HCT116 (cell line): ENCODE measurements around the gene FGD4. TPM values are rescaled to one million over a fixed set of nuclear protein-coding genes. Genes with fewer than 3 reads are reported as not detected.

ENCODE experiments used
- ATAC-seq: fragments of 200-7000 bp; cut with Tn5 transposase; 2 replicates; pipeline ENCODE4 v1.9.1; 2020; ENCODE audit warnings: mild to moderate bottlenecking, moderate library complexity
- BruUV-seq: library from RNA; stranded (reverse); fragments of 400-500 nt; replicated peaks from 2 replicates; lab custom pipeline; 2021; lab: Mats Ljungman, UMichigan
- CTCF ChIA-PET: fragments of 300-600 bp; sonication (Branson Sonifier 250); formaldehyde crosslinking; loops from one replicate; lab custom pipeline; 2021; ENCODE audit warnings: antibody characterized with exemption; lab: Charles Lee
- POLR2A ChIA-PET: fragments of 300-600, 350-600 bp; sonication (Branson Sonifier 250); formaldehyde crosslinking; loops from one replicate; lab custom pipeline; 2021; ENCODE audit warnings: antibody characterized with exemption; lab: Charles Lee
- RAD21 ChIA-PET, 2 experiments: fragments of 300-600 bp; sonication (Branson Sonifier 250); formaldehyde crosslinking; loops; one replicate each; lab custom pipeline; 2023; ENCODE audit warnings: low total read pairs in 2 of 2; ENCODE audit not compliant: uncharacterized antibody in 2 of 2, unreplicated experiment in 2 of 2, low non-redundant PET in 1 of 2; lab: Charles Lee
- DNase-seq: peaks from one replicate; pipeline ENCODE4 v3.0.0-alpha.2; 2010; ENCODE audit warnings: low read depth, low spot score
- H2AFZ ChIP-seq: fragments of 200-600 bp; shearing (Covaris generic), sonication (generic); 2 replicates; pipeline ENCODE4 v1.6.1; 2017; ENCODE audit warnings: low read depth, mixed run types, mixed read lengths, antibody characterized with exemption, low read length; ENCODE audit not compliant: poor library complexity, severe bottlenecking
- H3K27ac ChIP-seq: 2 replicates; pipeline ENCODE4 v1.5.1; 2012; ENCODE audit warnings: low read depth, low read length
- H3K27me3 ChIP-seq: fragments of 200-600 bp; sonication (generic); 2 replicates; pipeline ENCODE4 v1.6.1; 2016; ENCODE audit warnings: mixed run types, low read length, mixed read lengths; ENCODE audit not compliant: insufficient read depth
- H3K36me3 ChIP-seq, 2 experiments: fragments of 200-500 bp in 1 of 2; fragments of 200-600 bp in 1 of 2; sonication (Bioruptor generic) in 1 of 2; sonication (generic) in 1 of 2; 2 replicates each; pipeline versions ENCODE4 v1.5.1 to v1.6.1; 2014 to 2016; ENCODE audit warnings: low read length in 2 of 2, inconsistent platforms in 1 of 2, mixed read lengths in 1 of 2, mixed run types in 1 of 2; ENCODE audit not compliant: insufficient read depth in 2 of 2, control insufficient read depth in 1 of 2
- H3K4me1 ChIP-seq, 2 experiments: fragments of 200-600 bp in 1 of 2; sonication (generic) in 1 of 2; 2 replicates each; pipeline versions ENCODE4 v1.5.1 to v1.6.1; 2012 to 2017; ENCODE audit warnings: low read length in 2 of 2, inconsistent platforms in 1 of 2, mild to moderate bottlenecking in 1 of 2, mixed read lengths in 1 of 2, mixed run types in 1 of 2, moderate library complexity in 1 of 2; ENCODE audit not compliant: insufficient read depth in 2 of 2, control insufficient read depth in 1 of 2
- H3K4me2 ChIP-seq: fragments of 200-600 bp; sonication (generic); 2 replicates; pipeline ENCODE4 v1.6.1; 2017; ENCODE audit warnings: mixed run types, low read length, mixed read lengths
- H3K4me3 ChIP-seq, 2 experiments: fragments of 200-600 bp in 1 of 2; sonication (generic) in 1 of 2; replicated peaks in 1 of 2; 2 replicates each; pipeline ENCODE4 v1.5.1; 2011 to 2016; ENCODE audit warnings: low read length in 2 of 2, control low read depth in 1 of 2, low read depth in 1 of 2, mild to moderate bottlenecking in 1 of 2, mixed read lengths in 1 of 2, mixed run types in 1 of 2
- H3K79me2 ChIP-seq: fragments of 200-600 bp; sonication (generic); 2 replicates; pipeline ENCODE4 v1.6.1; 2017; ENCODE audit warnings: mild to moderate bottlenecking, mixed run types, low read length, moderate library complexity, mixed read lengths; ENCODE audit not compliant: insufficient read depth
- H3K9ac ChIP-seq: fragments of 200-600 bp; sonication (generic); 2 replicates; pipeline ENCODE4 v1.6.1; 2016; ENCODE audit warnings: low read length, mixed read lengths
- H3K9me2 ChIP-seq: fragments of 200-600 bp; sonication (generic), shearing (Covaris generic); 2 replicates; pipeline ENCODE4 v1.6.1; 2017; ENCODE audit warnings: mixed run types, mild to moderate bottlenecking, moderate library complexity; ENCODE audit not compliant: insufficient read depth
- H3K9me3 ChIP-seq, 2 experiments: fragments of 200-500 bp in 1 of 2; fragments of 200-600 bp in 1 of 2; sonication (Bioruptor generic) in 1 of 2; sonication (generic) in 1 of 2; 2 replicates each; pipeline ENCODE4 v1.6.1; 2014 to 2017; ENCODE audit warnings: low read length in 2 of 2, mixed read lengths in 2 of 2, inconsistent platforms in 1 of 2, low read depth in 1 of 2, mild to moderate bottlenecking in 1 of 2, mixed run types in 1 of 2, moderate library complexity in 1 of 2; ENCODE audit not compliant: control insufficient read depth in 1 of 2, insufficient read depth in 1 of 2
- H4K20me1 ChIP-seq: fragments of 200-600 bp; sonication (generic), shearing (Covaris generic); 2 replicates; pipeline ENCODE4 v1.6.1; 2017; ENCODE audit warnings: mixed run types, mild to moderate bottlenecking, moderate library complexity; ENCODE audit not compliant: insufficient read depth
- CBX3 ChIP-seq: IDR thresholded peaks from 2 replicates; pipeline ENCODE4 v1.6.1; 2012; ENCODE audit warnings: low read depth
- EGR1 ChIP-seq: IDR thresholded peaks from 2 replicates; pipeline ENCODE4 v1.6.1; 2012; ENCODE audit warnings: low read depth
- ELF1 ChIP-seq: IDR thresholded peaks from 2 replicates; pipeline ENCODE4 v1.6.1; 2012; ENCODE audit warnings: low read depth, borderline replicate concordance
- EZH2 ChIP-seq: fragments of 200-600 bp; sonication (generic); IDR thresholded peaks from 2 replicates; pipeline ENCODE4 v1.6.1; 2017; ENCODE audit warnings: antibody characterized with exemption, mixed run types
- EZH2phosphoT487 ChIP-seq: fragments of 200-600 bp; IDR thresholded peaks from 2 replicates; pipeline ENCODE4 v1.6.1; 2018; ENCODE audit warnings: antibody characterized with exemption, borderline replicate concordance
- FOSL1 ChIP-seq: IDR thresholded peaks from 2 replicates; pipeline ENCODE4 v1.6.1; 2012; ENCODE audit warnings: low read depth
- JUND ChIP-seq: IDR thresholded peaks from 2 replicates; pipeline ENCODE4 v1.6.1; 2012
- POLR2A ChIP-seq: IDR thresholded peaks from 2 replicates; pipeline ENCODE4 v1.7.0; 2011; ENCODE audit warnings: borderline replicate concordance; ENCODE audit not compliant: insufficient read depth, insufficient read length; ENCODE audit errors: extremely low read depth
- POLR2AphosphoS5 ChIP-seq: IDR thresholded peaks from 2 replicates; pipeline ENCODE4 v1.6.1; 2011; ENCODE audit warnings: mild to moderate bottlenecking, low read depth, low read length, moderate library complexity
- SIN3A ChIP-seq: IDR thresholded peaks from 2 replicates; pipeline ENCODE4 v1.6.1; 2012; ENCODE audit warnings: low read depth
- SP1 ChIP-seq: IDR thresholded peaks from 2 replicates; pipeline ENCODE4 v1.6.1; 2012; ENCODE audit warnings: low read depth
- SRF ChIP-seq: IDR thresholded peaks from 2 replicates; pipeline ENCODE4 v1.6.1; 2012; ENCODE audit warnings: low read depth
- TCF7L2 ChIP-seq: IDR thresholded peaks from 2 replicates; pipeline ENCODE4 v1.7.0; 2011; ENCODE audit warnings: borderline replicate concordance, inconsistent platforms; ENCODE audit not compliant: insufficient read depth, insufficient read length; ENCODE audit errors: extremely low read depth
- intact Hi-C: fragments of 100-400 bp; cut with micrococcal nuclease; formaldehyde crosslinking; loops from 2 replicates; pipeline ENCODE4 v1.10.0; 2022
- total RNA-seq: library from RNA; stranded (reverse); gene quantifications from one replicate; pipeline ENCODE4 v1.2.1, GENCODE V29; 2021; ENCODE audit not compliant: unreplicated experiment
- TF ChIP-seq, protein P1 (sequence below): IDR thresholded peaks from 2 replicates; pipeline ENCODE4 v1.6.1; 2012
- TF ChIP-seq, protein P2 (sequence below): IDR thresholded peaks from 2 replicates; pipeline ENCODE4 v1.6.1; 2011; ENCODE audit warnings: mild to moderate bottlenecking, low read length, moderate library complexity; ENCODE audit not compliant: insufficient replicate concordance; ENCODE audit errors: extremely low read depth

The FGD4 gene
- total RNA-seq, 1 experiment from 2014 or later = 7.7 TPM

DNA sequence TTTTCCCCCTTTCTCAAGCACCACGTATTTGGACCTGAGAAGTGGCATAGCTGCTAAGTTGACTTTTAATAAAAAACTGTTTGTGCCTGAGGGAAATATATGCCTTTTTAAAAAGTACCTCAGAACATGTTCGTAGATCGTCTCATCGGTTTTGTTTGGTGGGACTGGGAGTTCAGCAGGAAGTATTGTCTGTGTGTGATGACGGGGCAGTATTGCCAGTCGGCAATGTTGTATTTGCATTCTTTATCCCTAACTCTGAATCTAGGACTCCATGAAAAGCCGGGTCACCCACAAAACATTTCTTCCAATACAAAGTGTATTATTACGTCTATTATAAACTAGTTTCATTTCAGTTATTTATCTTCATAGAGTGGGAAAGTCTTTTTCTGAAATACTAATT, 19.7 kb upstream of the FGD4 start:
- Histone ChIP-seq H3K9me3 (no peaks in the 10 kb centered on the region), H3K27ac (no peak overlapping the region), H3K9me2 (no peaks in the 10 kb centered on the region), H2AFZ (no peak overlapping the region), H3K4me1 (no peaks in the 10 kb centered on the region), H4K20me1 (no peaks in the 10 kb centered on the region), H3K27me3 (no peaks in the 10 kb centered on the region), H3K36me3 (no peaks in the 10 kb centered on the region), H3K9ac (no peak overlapping the region), H3K4me2 (no peak overlapping the region), H3K4me3 (no peak overlapping the region), H3K79me2 (no peaks in the 10 kb centered on the region)
- intact Hi-C loops = no loop called here
- POLR2A ChIA-PET = no interaction called here
- no peak for DNase-seq
- ATAC-seq = no peak
- CTCF ChIA-PET = no interaction called here
- no peak for TF ChIP-seq EZH2
- TF ChIP-seq JUND = no peak
- TF ChIP-seq SIN3A = no peak
- TF ChIP-seq POLR2A = no peak
- TF ChIP-seq, protein P1, sequence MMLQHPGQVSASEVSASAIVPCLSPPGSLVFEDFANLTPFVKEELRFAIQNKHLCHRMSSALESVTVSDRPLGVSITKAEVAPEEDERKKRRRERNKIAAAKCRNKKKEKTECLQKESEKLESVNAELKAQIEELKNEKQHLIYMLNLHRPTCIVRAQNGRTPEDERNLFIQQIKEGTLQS = no peak
- TF ChIP-seq POLR2AphosphoS5 = no peak
- no peak for TF ChIP-seq SRF
- TF ChIP-seq CBX3 = no peak
- no peak for TF ChIP-seq EZH2phosphoT487
- no peak for TF ChIP-seq SP1
- TF ChIP-seq TCF7L2 = no peak
- TF ChIP-seq EGR1 = no peak
- TF ChIP-seq, protein P2, sequence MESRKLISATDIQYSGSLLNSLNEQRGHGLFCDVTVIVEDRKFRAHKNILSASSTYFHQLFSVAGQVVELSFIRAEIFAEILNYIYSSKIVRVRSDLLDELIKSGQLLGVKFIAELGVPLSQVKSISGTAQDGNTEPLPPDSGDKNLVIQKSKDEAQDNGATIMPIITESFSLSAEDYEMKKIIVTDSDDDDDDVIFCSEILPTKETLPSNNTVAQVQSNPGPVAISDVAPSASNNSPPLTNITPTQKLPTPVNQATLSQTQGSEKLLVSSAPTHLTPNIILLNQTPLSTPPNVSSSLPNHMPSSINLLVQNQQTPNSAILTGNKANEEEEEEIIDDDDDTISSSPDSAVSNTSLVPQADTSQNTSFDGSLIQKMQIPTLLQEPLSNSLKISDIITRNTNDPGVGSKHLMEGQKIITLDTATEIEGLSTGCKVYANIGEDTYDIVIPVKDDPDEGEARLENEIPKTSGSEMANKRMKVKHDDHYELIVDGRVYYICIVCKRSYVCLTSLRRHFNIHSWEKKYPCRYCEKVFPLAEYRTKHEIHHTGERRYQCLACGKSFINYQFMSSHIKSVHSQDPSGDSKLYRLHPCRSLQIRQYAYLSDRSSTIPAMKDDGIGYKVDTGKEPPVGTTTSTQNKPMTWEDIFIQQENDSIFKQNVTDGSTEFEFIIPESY = no peak
- TF ChIP-seq ELF1 = no peak
- TF ChIP-seq FOSL1 = no peak
- BruUV-seq = no TSS peak
- RAD21 ChIA-PET = no interaction called here
